Activated CD4-positive, alpha-beta memory T cell treated with anti-CD3 and anti-CD28 coated beads for 36 hours (primary cell): ENCODE measurements around the gene FREM2. TPM values are rescaled to one million over a fixed set of nuclear protein-coding genes. Genes with fewer than 3 reads are reported as not detected.

Source experiments
- CTCF ChIA-PET: fragments of 350-600 bp; sonication (Branson Sonifier 250); formaldehyde crosslinking; loops from one replicate; lab custom pipeline; 2021; ENCODE audit warnings: antibody characterized with exemption, inconsistent platforms; lab: Charles Lee
- POLR2A ChIA-PET: fragments of 350-600 bp; sonication (Branson Sonifier 250); formaldehyde crosslinking; loops from one replicate; lab custom pipeline; 2021; ENCODE audit warnings: antibody characterized with exemption; lab: Charles Lee
- DNase-seq: peaks from one replicate; pipeline ENCODE4 v3.0.0-alpha.2; 2020
- H3K27ac Mint-ChIP-seq: one replicate; pipeline ENCODE4 v1.8.0; 2021; ENCODE audit warnings: mixed read lengths
- H3K27me3 Mint-ChIP-seq: one replicate; pipeline ENCODE4 v1.8.0; 2021; ENCODE audit warnings: mixed read lengths
- H3K36me3 Mint-ChIP-seq: one replicate; pipeline ENCODE4 v1.8.0; 2021; ENCODE audit warnings: mixed read lengths
- H3K4me1 Mint-ChIP-seq: one replicate; pipeline ENCODE4 v1.8.0; 2021; ENCODE audit warnings: low read depth, mixed read lengths
- H3K4me3 Mint-ChIP-seq: one replicate; pipeline ENCODE4 v1.8.0; 2021; ENCODE audit warnings: mild to moderate bottlenecking, mixed read lengths
- H3K9me3 Mint-ChIP-seq: one replicate; pipeline ENCODE4 v1.8.0; 2021; ENCODE audit warnings: mixed read lengths
- intact Hi-C: fragments of 100-400 bp; cut with micrococcal nuclease; formaldehyde crosslinking; loops from one replicate; pipeline ENCODE4 v1.15.1; 2023
- total RNA-seq, 2 experiments: library from RNA; stranded (reverse); gene quantifications; one replicate each; pipeline ENCODE4 v1.2.3, GENCODE V29; 2021

FREM2 gene
- total RNA-seq, 2 experiments from 2014 or later, result not detected

DNA sequence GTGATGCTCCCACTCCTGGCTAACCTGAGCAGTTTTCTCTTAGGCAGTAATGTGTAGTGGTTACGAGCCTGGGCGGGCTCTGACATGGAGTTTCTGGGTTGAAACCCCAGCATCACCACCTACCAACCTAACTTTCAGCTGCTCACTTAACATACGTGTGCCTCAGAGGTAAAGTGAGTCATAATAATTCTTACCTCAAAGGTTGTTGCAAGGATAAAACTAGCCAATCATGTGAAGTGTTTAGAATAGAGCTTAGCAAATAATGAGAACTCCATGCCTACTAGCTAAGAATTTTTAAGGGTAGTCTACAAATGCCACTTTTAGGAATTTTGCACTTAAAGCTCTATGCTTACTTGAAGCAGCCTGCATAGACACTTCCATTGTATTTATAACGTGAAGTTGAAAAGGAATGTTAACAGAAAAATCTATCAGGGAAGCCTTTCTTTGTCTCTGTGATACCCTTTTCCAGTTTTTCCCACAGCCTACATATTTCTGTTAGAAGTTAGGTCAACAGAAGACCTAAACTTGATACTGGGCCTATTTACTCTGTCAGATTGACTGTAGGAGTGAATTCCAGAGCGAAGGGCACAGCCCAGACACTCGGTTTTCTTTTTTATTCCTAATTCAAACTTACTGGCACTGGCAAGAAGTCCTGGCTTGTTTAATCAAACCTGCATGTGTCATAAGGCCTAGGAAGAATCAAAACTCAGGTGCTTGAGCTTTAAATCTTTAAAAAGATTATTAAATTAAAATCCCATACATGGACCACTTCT is 90.7 kb downstream of the FREM2 start:
- Mint-ChIP-seq H3K4me3 (no peak overlapping the region), H3K4me1 (no peaks in the 10 kb centered on the region), H3K36me3 (no peaks in the 10 kb centered on the region), H3K9me3 (peaks cover 2% of the 10 kb centered on the region), H3K27me3 (peaks cover 4% of the 10 kb centered on the region), H3K27ac (no peak overlapping the region)
- ChIA-PET POLR2A (no interaction called here), CTCF (no interaction called here)
- intact Hi-C loops, result no loop called here
- DNase-seq, result no peak

DNA sequence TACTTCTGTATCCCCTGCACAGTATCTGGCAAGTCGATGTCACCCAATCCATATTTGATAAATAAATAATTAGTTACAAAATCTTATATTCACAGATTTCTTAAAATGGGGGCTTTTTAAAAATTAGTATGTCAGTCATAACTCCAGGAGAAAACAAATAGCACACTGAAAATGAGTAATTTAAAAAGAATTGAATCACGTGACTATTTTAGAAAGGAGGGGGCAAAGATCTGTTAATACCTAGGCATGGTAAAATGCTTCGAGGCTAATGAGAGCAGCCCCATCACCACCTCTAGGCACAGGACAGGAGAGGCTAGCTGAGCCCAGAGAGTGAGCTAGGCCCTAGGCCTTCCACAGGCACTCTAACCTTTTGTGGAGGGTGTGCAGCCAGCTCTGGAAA is 94.7 kb downstream of the FREM2 start:
- Mint-ChIP-seq H3K4me1 (no peaks in the 10 kb centered on the region), H3K27me3 (no peaks in the 10 kb centered on the region), H3K4me3 (no peak overlapping the region), H3K9me3 (peaks cover 2% of the 10 kb centered on the region), H3K27ac (no peak overlapping the region), H3K36me3 (no peaks in the 10 kb centered on the region)
- no peak for DNase-seq
- ChIA-PET CTCF (no interaction called here), POLR2A (no interaction called here)
- intact Hi-C loops, result no loop called here

DNA sequence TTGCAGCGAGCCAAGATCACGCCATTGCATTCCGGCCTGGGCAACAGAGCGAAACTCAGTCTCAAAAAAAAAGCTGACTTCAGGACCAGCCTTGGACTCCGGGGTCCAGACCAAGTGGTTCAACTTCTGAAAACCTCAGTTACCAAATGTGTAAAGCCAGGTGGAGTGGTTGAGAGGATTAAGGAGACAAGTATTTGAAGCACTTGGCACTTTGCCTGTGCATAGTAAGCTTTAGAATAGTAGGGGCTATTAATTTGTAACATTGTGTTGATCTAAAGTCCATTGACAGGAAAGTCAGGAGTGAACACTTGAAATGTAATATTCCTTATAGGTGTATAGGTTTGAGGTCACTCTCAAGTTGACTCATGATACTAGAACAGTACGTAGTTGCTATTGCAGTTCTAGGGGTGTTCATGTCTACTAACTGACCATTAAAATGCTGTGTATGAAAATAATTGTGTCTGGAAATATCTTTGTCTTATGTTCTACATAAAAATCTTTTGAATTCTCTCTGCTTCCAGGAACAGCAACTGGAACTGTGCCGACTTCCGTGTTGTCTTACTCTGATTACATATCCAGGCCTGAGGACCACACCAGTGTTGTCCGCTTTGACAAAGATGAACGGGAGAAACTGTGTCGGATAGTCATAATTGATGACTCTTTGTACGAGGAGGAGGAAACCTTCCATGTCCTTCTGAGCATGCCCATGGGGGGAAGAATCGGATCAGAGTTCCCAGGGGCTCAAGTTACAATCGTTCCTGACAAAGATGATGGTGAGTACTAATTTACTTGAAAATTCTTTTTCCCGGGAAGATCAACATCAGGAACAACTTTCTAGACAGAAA is 97.4 kb downstream of the FREM2 start:
- Mint-ChIP-seq H3K4me1 (no peaks in the 10 kb centered on the region), H3K4me3 (no peak overlapping the region), H3K36me3 (no peaks in the 10 kb centered on the region), H3K9me3 (no peaks in the 10 kb centered on the region), H3K27me3 (no peaks in the 10 kb centered on the region), H3K27ac (no peak overlapping the region)
- intact Hi-C loops, result no loop called here
- ChIA-PET POLR2A (no interaction called here), CTCF (no interaction called here)
- no peak for DNase-seq

DNA sequence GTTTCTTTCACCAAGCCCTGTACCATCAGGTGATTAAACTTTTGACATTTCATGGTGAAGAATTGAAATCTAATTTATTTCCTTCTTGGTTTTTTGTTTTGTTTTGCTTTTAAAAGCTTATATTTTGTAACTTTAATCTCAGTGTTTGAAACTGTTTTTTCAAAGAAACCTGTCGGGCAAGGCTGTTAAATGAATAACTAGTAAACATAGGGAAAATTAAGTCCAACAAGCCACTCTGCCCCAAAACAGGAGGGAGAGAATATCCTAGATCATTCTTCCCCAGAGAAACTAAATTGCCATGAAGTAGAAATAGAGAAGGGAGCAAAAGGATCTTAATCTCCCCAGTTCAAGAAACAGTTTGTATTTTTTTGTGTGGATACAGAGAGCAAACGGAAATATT is 98.2 kb downstream of the FREM2 start:
- Mint-ChIP-seq H3K36me3 (no peaks in the 10 kb centered on the region), H3K27ac (no peak overlapping the region), H3K27me3 (no peaks in the 10 kb centered on the region), H3K9me3 (no peaks in the 10 kb centered on the region), H3K4me3 (no peak overlapping the region), H3K4me1 (no peaks in the 10 kb centered on the region)
- ChIA-PET POLR2A (no interaction called here), CTCF (no interaction called here)
- intact Hi-C loops, result no loop called here
- DNase-seq, result no peak

DNA sequence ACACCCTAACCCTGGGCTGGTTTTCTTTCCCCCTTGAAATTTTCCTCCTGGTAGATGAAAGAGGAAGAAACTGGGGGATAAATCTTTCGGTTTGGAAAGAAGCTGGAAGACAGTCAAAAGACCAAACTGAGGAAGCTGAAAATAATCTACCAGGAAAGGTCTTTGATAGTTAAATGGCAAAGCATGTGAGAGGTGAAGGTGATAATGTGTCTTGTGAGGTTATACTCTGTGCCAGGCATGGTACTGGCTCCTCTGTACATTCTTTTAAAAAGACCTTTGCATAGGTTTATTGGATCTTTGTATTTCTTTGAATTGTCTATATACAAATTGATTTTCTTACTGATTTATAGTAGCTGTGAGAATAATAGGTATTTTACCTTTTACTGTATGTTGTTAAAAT is 98.6 kb downstream of the FREM2 start:
- CTCF ChIA-PET, result no interaction called here

DNA sequence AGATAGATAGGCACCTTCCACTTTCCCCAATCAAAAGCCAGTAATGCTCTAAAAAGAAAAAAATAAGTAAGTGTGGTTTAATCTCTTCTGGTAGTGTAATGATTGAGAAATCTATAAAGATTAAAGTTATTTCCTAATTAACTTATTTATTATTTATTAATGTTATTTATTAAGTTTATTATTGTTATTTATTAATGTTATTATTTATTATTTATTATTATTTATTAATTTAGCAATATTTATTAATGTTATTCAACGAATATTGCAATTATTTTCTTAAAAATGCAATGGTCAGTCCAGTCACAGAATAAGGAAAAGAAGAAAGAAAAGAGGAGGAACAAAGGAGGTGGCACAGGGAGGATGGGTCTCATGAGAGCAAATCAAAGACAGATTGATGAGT is 100.7 kb downstream of the FREM2 start:
- H3K27me3 Mint-ChIP-seq, result no peaks in the 10 kb centered on the region
- no peak overlapping the region for H3K27ac Mint-ChIP-seq
- intact Hi-C loops, result no loop called here
- no peak for DNase-seq
- H3K4me1 Mint-ChIP-seq, result no peaks in the 10 kb centered on the region
- ChIA-PET POLR2A (no interaction called here), CTCF (no interaction called here)
- H3K4me3 Mint-ChIP-seq, result no peak overlapping the region
- no peaks in the 10 kb centered on the region for H3K36me3 Mint-ChIP-seq
- no peaks in the 10 kb centered on the region for H3K9me3 Mint-ChIP-seq

More for the DNA sequence above, 98.6 kb downstream of the FREM2 start:
- H3K27ac Mint-ChIP-seq, result no peak overlapping the region
- H3K27me3 Mint-ChIP-seq, result no peaks in the 10 kb centered on the region
- DNase-seq, result no peak
- H3K4me3 Mint-ChIP-seq, result no peak overlapping the region
- POLR2A ChIA-PET, result no interaction called here
- H3K4me1 Mint-ChIP-seq, result no peaks in the 10 kb centered on the region
- no peaks in the 10 kb centered on the region for H3K36me3 Mint-ChIP-seq
- H3K9me3 Mint-ChIP-seq, result no peaks in the 10 kb centered on the region
- intact Hi-C loops, result no loop called here

DNA sequence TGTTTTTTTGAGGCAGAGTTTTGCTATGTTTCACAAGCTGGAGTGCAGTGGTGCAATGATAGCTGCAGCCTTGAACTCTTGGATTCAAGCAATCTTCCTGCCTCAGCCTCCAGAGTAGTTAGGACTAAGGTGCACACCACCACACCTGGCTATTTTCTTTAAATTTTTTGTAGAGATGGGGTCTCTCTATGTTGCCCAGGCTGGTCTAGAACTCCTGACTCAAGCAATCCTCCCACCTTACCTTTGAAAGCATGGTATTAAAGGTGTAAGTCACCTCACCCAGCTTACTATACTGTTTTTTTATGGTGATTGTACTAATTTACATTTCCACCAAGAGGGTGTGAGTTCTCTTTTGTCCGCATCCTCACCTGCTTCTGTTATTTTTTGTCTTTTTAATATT is 110.0 kb downstream of the FREM2 start:
- Mint-ChIP-seq H3K27me3 (no peaks in the 10 kb centered on the region), H3K4me3 (no peak overlapping the region), H3K36me3 (no peaks in the 10 kb centered on the region), H3K27ac (no peak overlapping the region), H3K4me1 (no peaks in the 10 kb centered on the region), H3K9me3 (peaks cover 7% of the 10 kb centered on the region)
- ChIA-PET CTCF (no interaction called here), POLR2A (no interaction called here)
- intact Hi-C loops, result no loop called here
- DNase-seq, result no peak

DNA sequence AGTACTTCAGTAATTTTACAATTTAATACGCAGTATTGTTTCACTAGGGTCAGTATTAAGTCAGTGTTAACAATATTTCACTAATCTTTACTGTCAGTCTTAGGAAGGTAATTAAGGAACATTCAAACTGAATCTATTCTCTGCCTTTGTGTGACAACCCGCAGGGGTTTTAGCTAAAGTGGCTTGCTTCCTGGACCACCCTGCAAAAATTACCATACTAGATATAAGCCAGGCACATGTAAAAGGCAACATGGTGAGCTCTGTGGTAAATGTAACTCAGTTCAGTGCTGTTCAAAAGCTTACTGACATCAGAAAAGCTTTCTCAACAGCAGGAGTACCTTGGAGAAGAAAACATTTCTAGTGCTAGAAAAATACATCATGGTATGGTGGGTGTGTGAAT is 116.7 kb downstream of the FREM2 start:
- Mint-ChIP-seq H3K4me1 (no peaks in the 10 kb centered on the region), H3K36me3 (no peaks in the 10 kb centered on the region), H3K4me3 (no peak overlapping the region), H3K27ac (no peak overlapping the region), H3K27me3 (no peaks in the 10 kb centered on the region), H3K9me3 (peaks cover 10% of the 10 kb centered on the region)
- intact Hi-C loops, result no loop called here
- CTCF ChIA-PET, result no interaction called here
- no peak for DNase-seq
- POLR2A ChIA-PET, result no interaction called here

DNA sequence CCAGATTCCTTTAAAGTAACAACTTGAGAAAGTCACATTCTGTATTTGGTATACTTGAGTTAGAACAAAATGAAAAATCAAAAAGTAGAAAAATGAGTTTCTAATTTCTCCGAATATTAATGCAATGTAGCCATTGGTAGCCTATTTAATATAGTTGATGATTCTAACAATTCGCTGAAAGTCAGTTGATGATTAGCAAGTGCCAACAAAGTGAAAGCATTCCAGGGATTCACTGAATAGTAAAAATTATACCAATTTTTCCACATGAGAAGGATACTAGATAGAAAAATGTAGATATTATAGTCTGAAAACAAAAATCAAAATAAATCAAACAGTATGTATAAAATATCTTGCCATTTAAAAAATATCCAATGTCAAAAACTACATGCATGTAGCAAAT is 117.2 kb downstream of the FREM2 start:
- Mint-ChIP-seq H3K9me3 (peaks cover 15% of the 10 kb centered on the region), H3K4me1 (no peaks in the 10 kb centered on the region), H3K36me3 (no peaks in the 10 kb centered on the region), H3K27me3 (no peaks in the 10 kb centered on the region), H3K4me3 (no peak overlapping the region), H3K27ac (no peak overlapping the region)
- ChIA-PET CTCF (no interaction called here), POLR2A (no interaction called here)
- DNase-seq, result no peak
- intact Hi-C loops, result no loop called here

DNA sequence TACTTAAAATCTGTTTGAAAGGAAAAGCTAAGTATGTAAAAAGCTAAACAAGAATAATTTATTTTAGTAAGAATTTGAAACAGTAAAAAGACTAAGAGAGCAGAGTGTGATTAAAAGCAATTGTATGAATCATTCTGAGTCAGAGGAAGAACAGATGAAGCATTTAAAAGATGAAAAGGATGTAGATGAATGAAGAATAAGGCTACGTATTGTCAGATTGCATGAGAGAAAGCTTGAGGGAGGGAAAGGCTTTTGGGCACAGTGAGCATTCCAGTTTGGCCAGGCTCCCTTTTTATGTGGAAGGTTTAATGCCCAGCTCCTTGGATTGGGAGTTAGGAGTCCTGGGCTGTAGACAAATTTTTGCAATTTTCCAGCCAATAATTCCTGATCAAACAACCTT is 117.7 kb downstream of the FREM2 start:
- ChIA-PET POLR2A (interaction anchor here (0.6 kb wide), 1 partner anchor 27 kb away, joined by 3 read pairs; no protein-coding TSS in a partner anchor), CTCF (interaction anchor here (1.0 kb wide), 1 partner anchor 40 kb away, joined by 3 read pairs; no protein-coding TSS in a partner anchor)
- Mint-ChIP-seq H3K27me3 (no peaks in the 10 kb centered on the region), H3K4me3 (no peak overlapping the region), H3K36me3 (no peaks in the 10 kb centered on the region), H3K27ac (no peak overlapping the region), H3K9me3 (peaks cover 19% of the 10 kb centered on the region), H3K4me1 (no peaks in the 10 kb centered on the region)
- DNase-seq, result no peak
- intact Hi-C loops, result no loop called here

DNA sequence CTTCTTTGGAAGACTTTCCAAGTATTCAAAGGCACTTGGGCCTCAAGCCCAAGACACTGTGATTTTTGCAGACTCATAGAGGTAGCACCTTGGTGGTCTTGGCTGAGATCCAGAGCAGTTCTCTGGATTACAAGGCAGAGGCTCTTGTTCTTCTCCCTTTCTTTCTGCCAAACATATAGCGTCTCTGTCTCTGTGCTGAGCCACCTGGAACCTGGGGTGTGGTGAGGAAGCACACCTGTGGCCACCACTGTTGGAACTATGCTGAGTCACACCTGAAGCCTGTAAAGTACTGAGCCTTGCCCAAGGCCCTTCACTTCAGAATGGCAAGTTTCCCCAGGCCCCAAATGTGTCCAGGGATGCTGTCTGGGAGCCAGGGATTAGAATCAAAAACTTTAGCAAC is 127.5 kb downstream of the FREM2 start:
- Mint-ChIP-seq H3K9me3 (peaks cover 27% of the 10 kb centered on the region), H3K36me3 (no peaks in the 10 kb centered on the region)
- POLR2A ChIA-PET, result no interaction called here

DNA sequence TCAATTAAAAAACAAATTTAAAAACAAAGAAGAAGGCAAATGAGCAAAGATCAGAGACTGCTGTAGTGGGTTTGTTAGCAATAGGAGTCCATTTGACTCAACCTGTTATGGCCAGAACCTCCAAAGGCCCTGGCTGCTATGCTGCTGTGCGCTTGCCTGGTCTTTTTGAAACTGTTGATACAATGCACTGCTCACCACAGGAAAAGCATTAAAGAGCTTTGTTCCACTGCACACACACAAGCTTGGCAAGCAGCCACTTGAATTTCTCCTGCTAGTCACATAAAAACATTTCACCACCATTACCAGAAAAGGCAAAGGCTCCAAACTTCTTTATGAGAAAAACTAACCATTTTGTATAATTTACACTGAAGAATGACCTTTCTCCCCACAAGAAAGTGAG is 132.2 kb downstream of the FREM2 start:
- DNase-seq, result no peak
- no peaks in the 10 kb centered on the region for H3K27me3 Mint-ChIP-seq
- H3K4me3 Mint-ChIP-seq, result no peak overlapping the region
- H3K4me1 Mint-ChIP-seq, result no peaks in the 10 kb centered on the region
- H3K27ac Mint-ChIP-seq, result no peak overlapping the region
- ChIA-PET POLR2A (no interaction called here), CTCF (no interaction called here)
- intact Hi-C loops, result no loop called here
- H3K36me3 Mint-ChIP-seq, result no peaks in the 10 kb centered on the region
- no peaks in the 10 kb centered on the region for H3K9me3 Mint-ChIP-seq

More for the DNA sequence above, 127.5 kb downstream of the FREM2 start:
- CTCF ChIA-PET, result no interaction called here
- H3K27ac Mint-ChIP-seq, result no peak overlapping the region
- H3K27me3 Mint-ChIP-seq, result no peaks in the 10 kb centered on the region
- intact Hi-C loops, result no loop called here
- no peak overlapping the region for H3K4me3 Mint-ChIP-seq
- DNase-seq, result no peak
- no peaks in the 10 kb centered on the region for H3K4me1 Mint-ChIP-seq
